ENCODE results near the gene BIN1. TPM values are rescaled to one million over a fixed set of nuclear protein-coding genes. Genes with fewer than 3 reads are reported as not detected.

BIN1 gene
- total and polyA plus RNA-seq, 4 experiments from 2014 or later, result 99.4 to 163 (median 122) TPM

DNA sequence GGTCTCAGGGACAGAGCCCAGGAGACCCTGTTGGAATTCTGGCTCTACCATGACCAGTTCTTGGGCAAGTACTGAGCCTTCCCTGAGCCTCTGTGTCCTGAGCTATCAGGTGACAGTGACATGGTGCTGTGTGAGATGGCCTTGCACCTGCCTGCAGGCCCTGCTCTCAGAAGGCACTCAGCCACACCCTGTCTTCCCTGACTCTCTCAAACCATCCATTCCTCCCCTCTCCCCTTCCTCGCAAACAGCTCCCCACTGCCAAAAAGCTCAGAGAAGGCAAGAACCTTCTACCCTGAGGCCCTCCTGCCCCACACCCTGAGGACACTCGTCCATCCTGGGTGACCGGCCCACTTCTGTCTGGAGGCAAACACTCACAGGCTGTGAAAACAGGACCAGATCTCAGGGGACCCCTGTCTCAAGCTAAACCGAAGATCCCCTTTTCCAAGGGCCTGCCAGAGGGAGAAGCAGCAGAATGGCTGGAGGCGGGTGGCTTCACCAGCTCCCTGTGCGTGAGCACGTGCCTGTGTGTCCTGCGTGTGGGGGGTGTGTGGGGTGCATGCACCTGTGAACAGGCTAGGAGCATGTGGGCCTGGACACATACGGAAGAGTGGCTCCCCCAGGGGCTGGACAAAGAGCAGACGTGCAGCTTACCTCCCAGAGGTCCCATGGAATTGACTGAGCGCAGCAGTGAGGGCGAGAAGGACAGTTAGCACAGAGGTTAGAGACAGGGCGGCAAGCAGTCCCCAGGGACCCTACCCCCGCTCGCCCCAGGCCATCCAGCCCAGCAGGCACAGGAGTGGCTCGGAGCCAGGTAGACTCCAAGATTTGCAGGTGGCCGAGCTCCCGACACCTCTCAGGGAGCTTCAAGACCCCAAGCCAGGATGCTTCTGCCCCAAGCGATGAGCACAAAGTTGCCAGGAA is 53.9 kb downstream of the BIN1 start:
- Histone ChIP-seq H3K36me3 (ENCODE audit: insufficient read depth, low read length) (peaks cover 34% of the 10 kb centered on the region), H3K9me3 (ENCODE audit: control insufficient read depth in 1 of 2, low read length in 2 of 2) (no peaks in the 10 kb centered on the region), H3K27me3 (ENCODE audit: insufficient read depth, low read length) (no peaks in the 10 kb centered on the region), H3K4me1 (ENCODE audit: insufficient read depth, low read length) (no peaks in the 10 kb centered on the region), H3K4me3 (ENCODE audit: low read length in 2 of 2) (no peak overlapping the region), H3K27ac (ENCODE audit: low read depth, low read length) (no peak overlapping the region)
- Mint-ChIP-seq H3K27me3 (no peaks in the 10 kb centered on the region), H3K4me3 (peak overlapping the region in 1 of 8 donors; percentile 57), H3K27ac (peak overlapping the region in 4 of 7 donors; percentile 30 to 75 (median 53)), H3K4me1 (peaks cover 0 to 13% (median 5%) of the 10 kb centered on the region in 4 donors), H3K36me3 (peaks cover under 1 to 41% of the 10 kb centered on the region in 2 donors), H3K9me3 (no peaks in the 10 kb centered on the region)
- DNase-seq, result peak in 1 of 5 donors; percentile 34
- intact Hi-C loops (cut with micrococcal nuclease), result no loop called here
- ChIA-PET CTCF (ENCODE audit: partially characterized antibody) (interaction anchor here (0.9 to 1.7 kb wide), 5 partner anchors 11 to 82 kb away, joined by 3 to 6 read pairs (median 4); no protein-coding TSS in a partner anchor), POLR2A (ENCODE audit: partially characterized antibody) (no interaction called here)

DNA sequence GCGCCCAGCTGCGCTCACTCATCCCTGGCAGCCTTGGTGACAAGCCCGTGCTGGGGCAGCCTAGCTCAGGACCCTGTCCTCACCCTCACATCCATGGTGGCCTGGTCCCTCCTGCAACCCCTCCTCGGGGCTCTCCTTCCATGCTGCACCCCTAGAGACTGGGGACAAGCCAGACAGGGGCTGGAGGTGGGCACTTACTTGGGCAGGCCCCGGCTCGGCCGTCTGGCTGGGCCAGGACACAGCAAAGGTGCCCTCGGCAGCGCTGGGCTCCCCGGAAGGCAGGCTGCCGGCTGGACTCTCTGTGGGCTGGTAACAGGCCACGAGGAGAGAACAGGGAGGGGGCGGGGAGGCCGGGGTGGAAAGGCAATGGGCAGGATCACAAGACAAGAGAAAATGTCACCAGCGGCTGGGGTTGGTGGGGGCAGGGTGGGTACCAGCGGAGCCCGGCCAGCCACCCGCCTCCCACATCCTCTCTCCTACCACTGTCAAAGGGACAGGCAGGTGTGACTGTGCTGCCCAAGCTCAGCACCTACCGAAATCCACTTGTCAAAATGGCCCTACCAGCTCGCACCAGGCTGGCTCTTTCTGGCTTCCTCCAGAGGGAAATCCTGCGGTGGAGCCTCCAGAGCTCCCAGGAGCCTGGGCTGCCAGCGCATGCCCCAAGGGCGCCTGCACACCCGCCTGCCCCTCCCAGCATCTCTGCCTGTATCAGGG is 54.7 kb downstream of the BIN1 start:
- H3K36me3 Mint-ChIP-seq, result peaks cover 5 to 41% of the 10 kb centered on the region in 2 donors
- no peaks in the 10 kb centered on the region for H3K27me3 Mint-ChIP-seq
- CTCF ChIA-PET (ENCODE audit: partially characterized antibody), result interaction anchor here (0.7 to 1.7 kb wide), 4 partner anchors 10 to 81 kb away, joined by 3 to 6 read pairs (median 4); no protein-coding TSS in a partner anchor
- peak overlapping the region in 3 of 7 donors; percentile 30 to 60 (median 46) for H3K27ac Mint-ChIP-seq
- Histone ChIP-seq H3K9me3 (ENCODE audit: control insufficient read depth in 1 of 2, low read length in 2 of 2) (no peaks in the 10 kb centered on the region), H3K4me3 (ENCODE audit: low read length in 2 of 2) (no peak overlapping the region), H3K36me3 (ENCODE audit: insufficient read depth, low read length) (peaks cover 26% of the 10 kb centered on the region), H3K27ac (ENCODE audit: low read depth, low read length) (no peak overlapping the region), H3K27me3 (ENCODE audit: insufficient read depth, low read length) (no peaks in the 10 kb centered on the region), H3K4me1 (ENCODE audit: insufficient read depth, low read length) (no peaks in the 10 kb centered on the region)
- no peaks in the 10 kb centered on the region for H3K9me3 Mint-ChIP-seq
- no peak overlapping the region for H3K4me3 Mint-ChIP-seq
- DNase-seq, result peak in 1 of 5 donors; percentile 17
- H3K4me1 Mint-ChIP-seq, result peaks cover 0 to 13% (median 5%) of the 10 kb centered on the region in 4 donors
- POLR2A ChIA-PET (ENCODE audit: partially characterized antibody), result no interaction called here
- intact Hi-C loops (cut with micrococcal nuclease), result no loop called here

- DNase-seq, result peak in 1 of 5 donors; percentile 28
- no peaks in the 10 kb centered on the region for H3K27me3 ChIP-seq (ENCODE audit: insufficient read depth, low read length)
- CTCF ChIA-PET (ENCODE audit: partially characterized antibody), result interaction anchor here (0.7 to 2.9 kb wide), 5 partner anchors 10 to 99 kb away, joined by 3 to 16 read pairs (median 6); no protein-coding TSS in a partner anchor
- no peak overlapping the region for H3K27ac ChIP-seq (ENCODE audit: low read depth, low read length)
- no peaks in the 10 kb centered on the region for H3K27me3 Mint-ChIP-seq
- peaks cover 23% of the 10 kb centered on the region for H3K36me3 ChIP-seq (ENCODE audit: insufficient read depth, low read length)
- no peaks in the 10 kb centered on the region for H3K9me3 Mint-ChIP-seq
- H3K9me3 ChIP-seq (ENCODE audit: control insufficient read depth in 1 of 2, low read length in 2 of 2), result no peaks in the 10 kb centered on the region
- H3K4me3 ChIP-seq (ENCODE audit: low read length in 2 of 2), result no peak overlapping the region
- H3K4me1 ChIP-seq (ENCODE audit: insufficient read depth, low read length), result no peaks in the 10 kb centered on the region
- peak overlapping the region in 1 of 7 donors; percentile 13 for H3K27ac Mint-ChIP-seq
- peaks cover 0 to 13% (median 5%) of the 10 kb centered on the region in 4 donors for H3K4me1 Mint-ChIP-seq
- POLR2A ChIA-PET (ENCODE audit: partially characterized antibody), result no interaction called here
- intact Hi-C loops (cut with micrococcal nuclease), result no loop called here
- H3K4me3 Mint-ChIP-seq, result no peak overlapping the region
- H3K36me3 Mint-ChIP-seq, result peaks cover 8 to 42% of the 10 kb centered on the region in 2 donors
These were observed 55.6 kb downstream of the BIN1 start for GRCh38 chr2:127051116-127052056.

GRCh38 chr2:127050803-127051115 is 56.2 kb downstream of the BIN1 start:
- no peak overlapping the region for H3K4me3 ChIP-seq (ENCODE audit: low read length in 2 of 2)
- peaks cover 23% of the 10 kb centered on the region for H3K36me3 ChIP-seq (ENCODE audit: insufficient read depth, low read length)
- no peaks in the 10 kb centered on the region for H3K9me3 ChIP-seq (ENCODE audit: control insufficient read depth in 1 of 2, low read length in 2 of 2)
- Mint-ChIP-seq H3K4me1 (peaks cover 0 to 13% (median 4%) of the 10 kb centered on the region in 4 donors), H3K36me3 (peaks cover 8 to 38% of the 10 kb centered on the region in 2 donors), H3K4me3 (no peak overlapping the region), H3K27ac (peak overlapping the region in 3 of 7 donors; percentile 31 to 48 (median 42)), H3K9me3 (peaks cover 0 to 2% (median 0%) of the 10 kb centered on the region in 8 donors), H3K27me3 (no peaks in the 10 kb centered on the region)
- POLR2A ChIA-PET (ENCODE audit: partially characterized antibody), result no interaction called here
- no peaks in the 10 kb centered on the region for H3K27me3 ChIP-seq (ENCODE audit: insufficient read depth, low read length)
- intact Hi-C loops (cut with micrococcal nuclease), result no loop called here
- H3K27ac ChIP-seq (ENCODE audit: low read depth, low read length), result no peak overlapping the region
- DNase-seq, result peak in 1 of 5 donors; percentile 30
- CTCF ChIA-PET (ENCODE audit: partially characterized antibody), result interaction anchor here (1.0 to 2.9 kb wide), 8 partner anchors 10 to 99 kb away, joined by 3 to 16 read pairs (median 6); no protein-coding TSS in a partner anchor
- no peaks in the 10 kb centered on the region for H3K4me1 ChIP-seq (ENCODE audit: insufficient read depth, low read length)

DNA sequence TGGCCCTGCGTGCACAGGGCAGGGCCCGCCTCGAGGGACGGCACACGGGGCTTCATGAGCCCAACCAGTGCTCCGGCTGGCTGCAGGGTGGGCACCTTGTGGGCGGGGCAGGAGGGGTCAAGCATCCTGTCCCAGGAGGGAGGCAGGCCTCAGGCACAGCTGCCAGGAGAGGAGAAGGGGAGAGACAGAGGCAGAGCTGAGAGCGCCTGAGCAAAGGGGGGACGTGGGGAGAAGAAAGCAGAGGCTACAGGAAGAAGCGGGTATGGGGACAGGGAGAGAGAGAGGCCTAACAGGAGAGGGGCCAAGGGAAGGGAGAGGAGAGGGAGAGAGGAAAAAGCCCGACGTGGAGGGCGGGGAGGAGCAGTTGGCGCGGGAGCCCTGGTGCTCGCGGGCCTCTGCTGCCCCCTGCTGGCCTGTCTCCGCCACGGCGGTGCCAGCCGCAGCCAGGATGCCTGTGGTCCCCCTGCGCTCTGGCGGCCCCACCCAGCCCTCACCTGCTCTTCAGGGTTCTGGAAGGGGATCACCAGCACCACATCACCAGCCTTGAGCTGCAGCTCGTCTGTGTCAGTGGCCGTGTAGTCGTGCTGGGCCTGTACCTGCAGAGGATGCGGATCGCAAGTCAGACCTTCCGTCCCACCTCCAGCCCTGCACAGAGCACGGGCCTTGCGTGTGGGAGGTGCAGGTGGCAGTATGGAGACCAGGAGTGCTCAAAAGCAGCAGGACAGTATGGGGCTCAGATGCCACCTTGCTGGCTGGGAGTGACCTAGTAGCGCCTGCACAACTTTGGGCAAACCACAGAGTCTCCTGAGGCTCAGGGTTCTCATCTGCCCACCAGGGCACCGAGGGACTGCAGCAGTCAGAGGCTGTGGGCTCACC is 56.8 kb downstream of the BIN1 start:
- Mint-ChIP-seq H3K4me1 (peaks cover 0 to 13% (median 4%) of the 10 kb centered on the region in 4 donors), H3K4me3 (no peak overlapping the region), H3K36me3 (peaks cover 8 to 38% of the 10 kb centered on the region in 2 donors), H3K27ac (peak overlapping the region in 4 of 7 donors; percentile 42 to 71 (median 55)), H3K27me3 (no peaks in the 10 kb centered on the region), H3K9me3 (peaks cover 0 to 2% (median 0%) of the 10 kb centered on the region in 8 donors)
- H3K27me3 ChIP-seq (ENCODE audit: insufficient read depth, low read length), result no peaks in the 10 kb centered on the region
- intact Hi-C loops (cut with micrococcal nuclease), result no loop called here
- peaks cover 23% of the 10 kb centered on the region for H3K36me3 ChIP-seq (ENCODE audit: insufficient read depth, low read length)
- ChIA-PET POLR2A (ENCODE audit: partially characterized antibody) (no interaction called here), CTCF (ENCODE audit: partially characterized antibody) (interaction anchor here (0.6 to 2.9 kb wide), 9 partner anchors 9 to 100 kb away, joined by 3 to 16 read pairs (median 5); no protein-coding TSS in a partner anchor)
- H3K9me3 ChIP-seq (ENCODE audit: control insufficient read depth in 1 of 2, low read length in 2 of 2), result no peaks in the 10 kb centered on the region
- H3K27ac ChIP-seq (ENCODE audit: low read depth, low read length), result no peak overlapping the region
- H3K4me3 ChIP-seq (ENCODE audit: low read length in 2 of 2), result no peak overlapping the region
- DNase-seq, result peak; percentile 51 to 66 (median 59)
- no peaks in the 10 kb centered on the region for H3K4me1 ChIP-seq (ENCODE audit: insufficient read depth, low read length)
